Choroid plexus epithelial cell (primary cell): ENCODE data around the gene HEPN1.

Source experiments
- DNase-seq: peaks from one replicate; pipeline ENCODE4 v3.0.0-alpha.2; 2010; ENCODE audit warnings: low read depth
- H3K4me3 ChIP-seq: 2 replicates; pipeline ENCODE4 v1.5.1; 2011; ENCODE audit warnings: low read depth, mild to moderate bottlenecking, control low read depth, low read length, moderate library complexity
- CTCF ChIP-seq: conservative IDR thresholded peaks from 2 replicates; pipeline ENCODE4 v1.5.1; 2011; ENCODE audit warnings: low read depth, mild to moderate bottlenecking, control low read depth, inconsistent platforms, low read length, moderate library complexity

The HEPN1 gene

GRCh38 chr11:124919898-124920297 lies 848 bp downstream of the HEPN1 start:
- DNase-seq = no peak
- no peak for TF ChIP-seq CTCF
- no peak overlapping the region for H3K4me3 ChIP-seq

- H3K4me3 ChIP-seq = no peak overlapping the region
- TF ChIP-seq CTCF = no peak
These were observed 1.3 kb downstream of the HEPN1 start for GRCh38 chr11:124920356-124920755.

DNA sequence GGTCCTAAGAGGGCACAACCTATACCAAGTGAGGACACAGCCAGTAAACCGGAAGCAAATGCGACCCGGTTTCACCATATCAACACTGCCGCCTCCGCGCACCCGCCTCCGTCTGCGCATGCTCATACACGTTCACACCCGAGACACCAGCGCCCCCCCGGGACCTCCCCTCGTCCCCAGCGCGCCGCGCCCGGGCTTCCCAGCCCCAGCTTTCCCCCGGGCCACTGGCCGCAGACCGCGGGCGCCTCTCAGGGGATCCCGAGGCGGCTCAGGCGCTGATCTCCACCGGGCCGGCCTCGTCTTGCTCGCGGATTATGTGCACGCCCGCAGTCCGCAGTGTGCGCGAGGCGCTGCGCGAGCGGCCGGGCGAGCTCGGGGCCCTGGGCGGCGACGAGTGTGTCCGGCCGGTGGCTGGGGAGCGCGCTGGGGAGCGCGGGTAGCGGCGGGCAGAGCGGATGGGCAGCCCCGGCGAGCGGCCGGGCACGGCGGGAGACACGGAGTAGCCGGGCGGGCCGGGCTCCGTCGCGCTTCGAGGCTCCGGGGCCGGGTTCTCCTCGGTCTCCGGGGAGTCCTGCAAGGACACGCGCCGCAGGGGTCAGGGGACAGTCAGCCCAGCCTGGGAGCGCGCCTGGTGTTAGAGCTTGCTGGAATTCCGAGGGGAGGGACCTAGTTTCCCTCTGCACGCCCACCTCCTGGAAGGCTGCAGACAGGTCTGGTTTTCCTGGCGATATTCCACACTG lies 2.0 kb downstream of the HEPN1 start:
- peak overlapping the region; percentile 52 for H3K4me3 ChIP-seq
- no peak for TF ChIP-seq CTCF
- peak; percentile 69 for DNase-seq

More at GRCh38 chr11:124920356-124920755, 1.3 kb downstream of the HEPN1 start:
- no peak for DNase-seq

- H3K4me3 ChIP-seq = no peak overlapping the region
- TF ChIP-seq CTCF = no peak
- DNase-seq = no peak
These were observed 3.8 kb downstream of the HEPN1 start for GRCh38 chr11:124922831-124923230.

GRCh38 chr11:124923296-124923695 lies 4.2 kb downstream of the HEPN1 start:
- DNase-seq = no peak
- peak; percentile 2 for TF ChIP-seq CTCF
- H3K4me3 ChIP-seq = no peak overlapping the region

DNA sequence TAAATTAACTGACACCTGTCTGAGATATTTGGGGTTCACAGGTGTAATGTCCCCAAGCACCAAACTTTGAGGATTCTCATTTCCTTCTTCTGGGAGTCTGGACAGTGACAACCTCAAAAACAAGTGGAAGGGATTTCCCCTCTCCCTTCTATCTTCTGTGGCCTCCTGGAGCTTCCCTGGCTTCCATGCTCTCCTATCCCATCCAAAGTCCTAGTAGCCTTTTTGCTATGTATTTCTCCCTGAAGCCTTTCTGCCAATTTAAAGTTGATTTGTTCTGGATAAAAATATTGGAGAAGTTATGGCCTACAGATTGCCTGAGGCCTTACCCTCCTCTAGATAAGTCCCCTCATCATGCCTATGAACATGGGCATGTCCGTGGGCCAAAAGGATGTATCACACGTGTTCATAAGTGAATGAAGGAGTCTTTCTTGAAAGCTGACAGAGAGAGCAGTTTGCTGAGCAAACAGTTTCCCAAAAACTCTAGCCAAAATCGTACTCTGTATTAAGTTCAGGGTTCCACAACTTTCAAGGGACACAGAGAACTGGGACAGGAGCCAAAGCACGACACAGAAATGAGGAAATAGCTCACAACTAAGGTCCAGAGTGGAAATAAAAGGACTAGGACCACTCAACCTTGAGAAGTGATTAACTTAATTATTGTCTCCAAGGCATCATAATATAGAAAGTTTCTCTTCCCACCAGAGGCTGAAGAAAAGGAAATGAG lies 10.1 kb downstream of the HEPN1 start:
- TF ChIP-seq CTCF = no peak
- DNase-seq = no peak
- H3K4me3 ChIP-seq = no peak overlapping the region
